GM23338 (cell line): ENCODE results near the gene SRPX2. TPM values are rescaled to one million over a fixed set of nuclear protein-coding genes. Genes with fewer than 3 reads are reported as not detected.

ENCODE experiments used
- ATAC-seq: fragments of 200-7000 bp; cut with Tn5 transposase; 3 replicates; pipeline ENCODE4 v1.9.1; 2020
- DNase-seq: peaks from one replicate; pipeline ENCODE4 v3.0.0-alpha.2; 2015; ENCODE audit warnings: low spot score
- H2AFZ ChIP-seq: fragments of 200-600 bp; sonication (generic); 2 replicates; pipeline ENCODE4 v1.8.0; 2016; ENCODE audit warnings: antibody characterized with exemption, mild to moderate bottlenecking, moderate library complexity
- H3F3A ChIP-seq: fragments of 200-600 bp; sonication (generic); replicated peaks from 2 replicates; pipeline ENCODE4 v1.8.0; 2017; ENCODE audit warnings: antibody characterized with exemption, mixed run types, low read depth
- H3K27ac ChIP-seq: fragments of 200-600 bp; sonication (generic); 2 replicates; pipeline ENCODE4 v1.6.1; 2016; ENCODE audit warnings: low read depth
- H3K27me3 ChIP-seq: fragments of 200-600 bp; sonication (generic); 2 replicates; pipeline ENCODE4 v1.8.0; 2016; ENCODE audit warnings: mild to moderate bottlenecking, mixed run types, moderate library complexity; ENCODE audit not compliant: insufficient read depth
- H3K36me3 ChIP-seq: fragments of 200-600 bp; sonication (generic); 2 replicates; pipeline ENCODE4 v1.8.0; 2016; ENCODE audit warnings: mild to moderate bottlenecking; ENCODE audit not compliant: insufficient read depth
- H3K4me1 ChIP-seq: fragments of 200-600 bp; sonication (generic); 2 replicates; pipeline ENCODE4 v1.8.0; 2016; ENCODE audit warnings: mild to moderate bottlenecking, moderate library complexity; ENCODE audit not compliant: insufficient read depth
- H3K4me2 ChIP-seq: fragments of 200-600 bp; sonication (generic); 2 replicates; pipeline ENCODE4 v1.7.1; 2017; ENCODE audit warnings: mixed run types
- H3K4me3 ChIP-seq: fragments of 200-600 bp; sonication (generic); 2 replicates; pipeline ENCODE4 v1.6.1; 2016; ENCODE audit warnings: mixed run types
- H3K79me2 ChIP-seq: fragments of 200-600 bp; sonication (generic); replicated peaks from 2 replicates; pipeline ENCODE4 v1.8.0; 2017; ENCODE audit warnings: mild to moderate bottlenecking; ENCODE audit not compliant: insufficient read depth
- H3K9me2 ChIP-seq: fragments of 200-600 bp; sonication (generic); 2 replicates; pipeline ENCODE4 v1.8.0; 2017; ENCODE audit not compliant: insufficient read depth
- H4K20me1 ChIP-seq: fragments of 200-600 bp; sonication (generic); replicated peaks from 2 replicates; pipeline ENCODE4 v1.8.0; 2017; ENCODE audit warnings: mild to moderate bottlenecking; ENCODE audit not compliant: insufficient read depth
- H3K27ac Mint-ChIP-seq: 2 replicates; pipeline ENCODE4 v1.8.0; 2020; ENCODE audit warnings: inconsistent platforms, mild to moderate bottlenecking, moderate library complexity, mixed read lengths
- H3K27me3 Mint-ChIP-seq: 3 replicates; pipeline ENCODE4 v1.8.0; 2022; ENCODE audit warnings: low read depth, mild to moderate bottlenecking, moderate library complexity, mixed read lengths, inconsistent platforms; ENCODE audit not compliant: insufficient read depth, poor library complexity
- H3K36me3 Mint-ChIP-seq: 3 replicates; pipeline ENCODE4 v1.8.0; 2021; ENCODE audit warnings: low read depth, mild to moderate bottlenecking, inconsistent platforms, moderate library complexity, mixed read lengths
- H3K4me1 Mint-ChIP-seq: 3 replicates; pipeline ENCODE4 v1.8.0; 2020; ENCODE audit warnings: mild to moderate bottlenecking, inconsistent platforms, mixed read lengths
- H3K4me3 Mint-ChIP-seq: 3 replicates; pipeline ENCODE4 v1.8.0; 2021; ENCODE audit warnings: moderate library complexity, mild to moderate bottlenecking, inconsistent platforms, mixed read lengths
- H3K9me3 Mint-ChIP-seq: 3 replicates; pipeline ENCODE4 v1.8.0; 2020; ENCODE audit warnings: moderate library complexity, mild to moderate bottlenecking, inconsistent platforms, mixed read lengths
- CREB1 ChIP-seq: fragments of 250-450 bp; sonication (Bioruptor Pico); IDR thresholded peaks from 2 replicates; pipeline ENCODE4 v1.5.0; 2020; ENCODE audit warnings: low read depth, mild to moderate bottlenecking, moderate library complexity
- EZH2 ChIP-seq: fragments of 200-600 bp; sonication (generic); IDR thresholded peaks from one replicate; pipeline ENCODE4 v1.8.0; 2017; ENCODE audit warnings: antibody characterized with exemption, mild to moderate bottlenecking, low read depth; ENCODE audit not compliant: unreplicated experiment
- EZH2phosphoT487 ChIP-seq: fragments of 200-600 bp; sonication (generic); IDR thresholded peaks from one replicate; pipeline ENCODE4 v1.8.1; 2018; ENCODE audit warnings: antibody characterized with exemption; ENCODE audit not compliant: unreplicated experiment
- JUNB ChIP-seq: IDR thresholded peaks from one replicate; pipeline ENCODE4 v1.6.1; 2016; ENCODE audit warnings: antibody characterized with exemption; ENCODE audit not compliant: unreplicated experiment
- NANOG ChIP-seq: IDR thresholded peaks from 2 replicates; pipeline ENCODE4 v1.6.1; 2016; ENCODE audit warnings: antibody characterized with exemption, borderline replicate concordance
- POLR2AphosphoS5 ChIP-seq: IDR thresholded peaks from 2 replicates; pipeline ENCODE4 v1.6.1; 2016; ENCODE audit warnings: antibody characterized with exemption, low read depth
- STAT1 ChIP-seq: IDR thresholded peaks from one replicate; pipeline ENCODE4 v1.6.1; 2016; ENCODE audit warnings: antibody characterized with exemption; ENCODE audit not compliant: unreplicated experiment
- ZNF114 ChIP-seq: fragments of 250-450 bp; sonication (Bioruptor Pico); IDR thresholded peaks from 2 replicates; pipeline ENCODE4 v1.5.0; 2020; ENCODE audit warnings: mild to moderate bottlenecking, moderate library complexity
- ZNF331 ChIP-seq: fragments of 250-450 bp; sonication (Bioruptor Pico); IDR thresholded peaks from 2 replicates; pipeline ENCODE4 v1.5.0; 2020; ENCODE audit warnings: low read depth, mild to moderate bottlenecking, moderate library complexity
- polyA plus RNA-seq: library from polyadenylated mRNA; unstranded; fragments of >200 nt; fragmentation: Nextera tagmentation; extraction: Ambion mirVana; gene quantifications from 2 replicates; pipeline ENCODE4 v1.2.1, GENCODE V29; 2016
- total RNA-seq: library from RNA; depleted of rRNA; stranded (reverse); fragments of >200 nt; shearing (Covaris generic); gene quantifications from 2 replicates; pipeline ENCODE4 v1.2.3, GENCODE V29; 2014
- TF ChIP-seq, protein P1 (sequence below): IDR thresholded peaks from one replicate; pipeline ENCODE4 v1.6.1; 2018; ENCODE audit warnings: antibody characterized with exemption; ENCODE audit not compliant: unreplicated experiment
- TF ChIP-seq, protein P2 (sequence below), 2 experiments: fragments of 200-600 bp in 1 of 2; sonication (generic) in 1 of 2; conservative IDR thresholded peaks; 2 replicates each; pipeline versions ENCODE4 v1.5.1 to v1.6.1; 2016 to 2017; ENCODE audit warnings: antibody characterized with exemption in 2 of 2, low read depth in 2 of 2, mild to moderate bottlenecking in 2 of 2, moderate library complexity in 1 of 2

Gene SRPX2
- total and polyA plus RNA-seq, 2 experiments from 2014 or later = not detected

DNA sequence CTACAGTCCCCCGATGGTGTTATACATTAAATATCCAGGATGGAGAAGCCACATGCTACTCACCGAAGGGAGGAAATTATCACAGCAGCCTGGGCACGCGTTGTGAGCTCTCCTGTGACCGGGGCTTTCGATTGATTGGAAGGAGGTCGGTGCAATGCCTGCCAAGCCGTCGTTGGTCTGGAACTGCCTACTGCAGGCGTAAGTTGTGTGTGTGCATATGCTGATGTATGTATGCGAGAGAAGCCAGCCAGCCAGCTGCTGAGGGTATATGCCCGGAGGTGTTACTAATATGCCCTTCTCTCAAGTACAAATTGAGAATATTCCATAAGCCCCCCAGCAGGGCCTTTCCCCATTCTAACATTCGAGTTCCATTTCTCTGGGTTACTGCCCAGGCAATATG is 18.2 kb downstream of the SRPX2 start:
- Histone ChIP-seq H3F3A (no peaks in the 10 kb centered on the region), H3K36me3 (no peaks in the 10 kb centered on the region), H3K4me1 (no peaks in the 10 kb centered on the region), H3K9me2 (no peaks in the 10 kb centered on the region), H2AFZ (no peak overlapping the region), H3K27ac (no peak overlapping the region), H3K4me3 (no peak overlapping the region), H3K27me3 (no peaks in the 10 kb centered on the region), H3K4me2 (no peak overlapping the region), H4K20me1 (no peaks in the 10 kb centered on the region), H3K79me2 (no peaks in the 10 kb centered on the region)
- Mint-ChIP-seq H3K9me3 (no peaks in the 10 kb centered on the region), H3K4me3 (no peak overlapping the region), H3K27me3 (peaks cover 2% of the 10 kb centered on the region), H3K27ac (no peak overlapping the region), H3K4me1 (no peaks in the 10 kb centered on the region), H3K36me3 (no peaks in the 10 kb centered on the region)
- no peak for ATAC-seq
- DNase-seq = no peak
- no peak for TF ChIP-seq POLR2AphosphoS5
- TF ChIP-seq, protein P1, sequence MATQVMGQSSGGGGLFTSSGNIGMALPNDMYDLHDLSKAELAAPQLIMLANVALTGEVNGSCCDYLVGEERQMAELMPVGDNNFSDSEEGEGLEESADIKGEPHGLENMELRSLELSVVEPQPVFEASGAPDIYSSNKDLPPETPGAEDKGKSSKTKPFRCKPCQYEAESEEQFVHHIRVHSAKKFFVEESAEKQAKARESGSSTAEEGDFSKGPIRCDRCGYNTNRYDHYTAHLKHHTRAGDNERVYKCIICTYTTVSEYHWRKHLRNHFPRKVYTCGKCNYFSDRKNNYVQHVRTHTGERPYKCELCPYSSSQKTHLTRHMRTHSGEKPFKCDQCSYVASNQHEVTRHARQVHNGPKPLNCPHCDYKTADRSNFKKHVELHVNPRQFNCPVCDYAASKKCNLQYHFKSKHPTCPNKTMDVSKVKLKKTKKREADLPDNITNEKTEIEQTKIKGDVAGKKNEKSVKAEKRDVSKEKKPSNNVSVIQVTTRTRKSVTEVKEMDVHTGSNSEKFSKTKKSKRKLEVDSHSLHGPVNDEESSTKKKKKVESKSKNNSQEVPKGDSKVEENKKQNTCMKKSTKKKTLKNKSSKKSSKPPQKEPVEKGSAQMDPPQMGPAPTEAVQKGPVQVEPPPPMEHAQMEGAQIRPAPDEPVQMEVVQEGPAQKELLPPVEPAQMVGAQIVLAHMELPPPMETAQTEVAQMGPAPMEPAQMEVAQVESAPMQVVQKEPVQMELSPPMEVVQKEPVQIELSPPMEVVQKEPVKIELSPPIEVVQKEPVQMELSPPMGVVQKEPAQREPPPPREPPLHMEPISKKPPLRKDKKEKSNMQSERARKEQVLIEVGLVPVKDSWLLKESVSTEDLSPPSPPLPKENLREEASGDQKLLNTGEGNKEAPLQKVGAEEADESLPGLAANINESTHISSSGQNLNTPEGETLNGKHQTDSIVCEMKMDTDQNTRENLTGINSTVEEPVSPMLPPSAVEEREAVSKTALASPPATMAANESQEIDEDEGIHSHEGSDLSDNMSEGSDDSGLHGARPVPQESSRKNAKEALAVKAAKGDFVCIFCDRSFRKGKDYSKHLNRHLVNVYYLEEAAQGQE = no peak
- TF ChIP-seq STAT1 = no peak
- no peak for TF ChIP-seq ZNF331 (CRISPR knock-in tag)
- no peak for TF ChIP-seq CREB1 (CRISPR knock-in tag)
- TF ChIP-seq, protein P2, sequence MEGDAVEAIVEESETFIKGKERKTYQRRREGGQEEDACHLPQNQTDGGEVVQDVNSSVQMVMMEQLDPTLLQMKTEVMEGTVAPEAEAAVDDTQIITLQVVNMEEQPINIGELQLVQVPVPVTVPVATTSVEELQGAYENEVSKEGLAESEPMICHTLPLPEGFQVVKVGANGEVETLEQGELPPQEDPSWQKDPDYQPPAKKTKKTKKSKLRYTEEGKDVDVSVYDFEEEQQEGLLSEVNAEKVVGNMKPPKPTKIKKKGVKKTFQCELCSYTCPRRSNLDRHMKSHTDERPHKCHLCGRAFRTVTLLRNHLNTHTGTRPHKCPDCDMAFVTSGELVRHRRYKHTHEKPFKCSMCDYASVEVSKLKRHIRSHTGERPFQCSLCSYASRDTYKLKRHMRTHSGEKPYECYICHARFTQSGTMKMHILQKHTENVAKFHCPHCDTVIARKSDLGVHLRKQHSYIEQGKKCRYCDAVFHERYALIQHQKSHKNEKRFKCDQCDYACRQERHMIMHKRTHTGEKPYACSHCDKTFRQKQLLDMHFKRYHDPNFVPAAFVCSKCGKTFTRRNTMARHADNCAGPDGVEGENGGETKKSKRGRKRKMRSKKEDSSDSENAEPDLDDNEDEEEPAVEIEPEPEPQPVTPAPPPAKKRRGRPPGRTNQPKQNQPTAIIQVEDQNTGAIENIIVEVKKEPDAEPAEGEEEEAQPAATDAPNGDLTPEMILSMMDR (conservative IDR thresholded peaks at IDR 0.05; ENCODE audit: low read depth in 2 of 2) = no peak
- TF ChIP-seq ZNF114 = no peak
- no peak for TF ChIP-seq EZH2phosphoT487
- TF ChIP-seq EZH2 = no peak

DNA sequence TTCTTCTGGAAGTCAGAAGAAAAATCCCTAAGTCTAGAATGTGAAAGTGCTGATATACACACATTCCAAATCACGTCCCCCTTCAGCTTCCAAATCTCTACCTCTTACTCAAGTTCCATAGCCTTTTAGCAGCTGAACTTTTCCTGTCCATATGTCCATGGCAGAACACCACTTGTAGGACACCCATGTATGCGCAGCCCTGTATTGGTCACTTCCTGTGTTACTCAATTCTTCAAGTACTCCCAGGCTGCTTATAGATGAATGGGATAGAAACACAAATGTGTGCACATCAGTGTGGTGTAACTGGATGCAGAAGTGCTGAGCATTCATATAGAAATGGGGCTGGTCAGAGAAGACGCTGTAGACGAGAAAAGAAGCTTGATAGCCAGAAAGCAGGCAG is 18.8 kb downstream of the SRPX2 start:
- Histone ChIP-seq H3K4me2 (no peak overlapping the region), H3K4me1 (no peaks in the 10 kb centered on the region), H3K9me2 (no peaks in the 10 kb centered on the region), H2AFZ (no peak overlapping the region), H3K36me3 (no peaks in the 10 kb centered on the region), H3K79me2 (no peaks in the 10 kb centered on the region), H3K4me3 (no peak overlapping the region), H3K27me3 (no peaks in the 10 kb centered on the region), H3K27ac (no peak overlapping the region), H3F3A (no peaks in the 10 kb centered on the region), H4K20me1 (no peaks in the 10 kb centered on the region)
- Mint-ChIP-seq H3K27ac (no peak overlapping the region), H3K4me3 (no peak overlapping the region), H3K9me3 (no peaks in the 10 kb centered on the region), H3K27me3 (peaks cover 4% of the 10 kb centered on the region), H3K4me1 (no peaks in the 10 kb centered on the region), H3K36me3 (no peaks in the 10 kb centered on the region)
- TF ChIP-seq EZH2phosphoT487 (no peak), STAT1 (no peak), ZNF331 (CRISPR knock-in tag) (no peak), NANOG (no peak), JUNB (no peak), ZNF114 (no peak), EZH2 (no peak)
- TF ChIP-seq, protein P2 (conservative IDR thresholded peaks at IDR 0.05; ENCODE audit: low read depth in 2 of 2) = no peak
- TF ChIP-seq, protein P1 = no peak
- no peak for DNase-seq
- ATAC-seq = no peak
